ENCODE data around the gene URB2. TPM values are rescaled to one million over a fixed set of nuclear protein-coding genes. Genes with fewer than 3 reads are reported as not detected.
A peak's percentile ranks its signal among the peaks of the same experiment; 100 is the strongest.
"Not testable (repeated sequence)": the region's sequence is repeated elsewhere in the genome, so short reads cannot be mapped to it uniquely, and the experiment has no call there.

The URB2 gene
- total and polyA plus RNA-seq, 2 of the 13 experiments (the other 11 are each of a cell fraction or from before 2014, with no cell fraction given), result 4.0 to 17.6 TPM

DNA sequence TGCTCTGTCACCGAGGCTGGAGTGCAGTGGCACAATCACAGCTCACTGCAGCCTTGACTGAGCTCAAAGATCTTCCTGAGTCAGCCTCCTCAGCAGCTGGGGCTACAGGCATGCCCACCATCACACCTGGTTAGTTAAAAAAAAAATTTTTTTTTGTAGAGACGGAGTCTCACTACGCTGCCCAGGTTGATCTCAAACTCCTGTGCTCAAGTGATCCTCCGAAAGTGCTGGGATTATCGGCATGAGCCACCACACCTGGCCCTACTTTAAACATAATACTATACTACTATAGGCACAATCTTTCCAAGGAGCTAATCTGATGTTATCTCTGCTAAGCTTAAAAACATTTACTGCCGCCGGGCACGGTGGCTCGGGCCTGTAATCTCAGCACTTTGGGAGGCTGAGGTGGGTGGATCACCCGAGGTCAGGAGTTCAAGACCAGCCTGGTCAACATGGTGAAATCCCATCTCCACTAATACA lies 3.4 kb upstream of the URB2 start:
- H3K9me3 ChIP-seq (ENCODE audit: low read length); H3K27me3 ChIP-seq (ENCODE audit: control insufficient read depth in 1 of 2, insufficient read depth in 2 of 2, low read length in 2 of 2); H3K9ac ChIP-seq (ENCODE audit: insufficient read depth, low read depth, low read length); FAIRE-seq; POLR2A ChIA-PET; H4K20me1 ChIP-seq (ENCODE audit: insufficient read depth, low read length); intact Hi-C loops (cut with micrococcal nuclease; ENCODE audit: unreplicated experiment); H3K27ac ChIP-seq (ENCODE audit: extremely low read length, insufficient read depth, low read length); BruUV-seq (replicated peaks); CTCF ChIA-PET (ENCODE audit: low intra/inter-chr PET ratio, low total read pairs); H3K36me3 ChIP-seq (replicated peaks in 1 of 2; ENCODE audit: control insufficient read depth in 1 of 2, insufficient read depth in 2 of 2, low read length in 2 of 2); H3K4me2 ChIP-seq (ENCODE audit: low read depth, low read length); DNase-seq (ENCODE audit: low spot score); H2AFZ ChIP-seq (ENCODE audit: low read length); in situ Hi-C loops (cut with HindIII; ENCODE audit: extremely low pct_ligation_motif_present, low pct_unique_long_range_greater_than_20kb); H3K4me3 ChIP-seq (replicated peaks in 1 of 3; ENCODE audit: insufficient read depth in 1 of 3, low read depth in 2 of 3, low read length in 3 of 3); ATAC-seq: not testable (repeated sequence)
- WGBS (ENCODE audit: low lambda C conversion rate), result 73% methylated on average over 10 of the region's 10 CpGs
- H3K79me2 ChIP-seq (ENCODE audit: insufficient read depth, low read length), result peaks cover 77% of the 10 kb centered on the region
- peaks cover 30% of the 10 kb centered on the region for H3K4me1 ChIP-seq (ENCODE audit: insufficient read depth, low read length)
- peak; percentile 33; the same call in 1 of the 2 replicates for TF ChIP-seq FOSL2 (CRISPR knock-in tag; IDR thresholded peaks at IDR 0.05)

- no peak for ATAC-seq
- BruUV-seq (replicated peaks), result no TSS peak
- intact Hi-C loops (cut with micrococcal nuclease; ENCODE audit: unreplicated experiment), result no loop called here
- CTCF ChIA-PET (ENCODE audit: low intra/inter-chr PET ratio, low total read pairs), result no interaction called here
- H3K4me3 ChIP-seq (replicated peaks in 1 of 3; ENCODE audit: insufficient read depth in 1 of 3, low read depth in 2 of 3, low read length in 3 of 3), result no peak overlapping the region
- no peak overlapping the region for H3K27ac ChIP-seq (ENCODE audit: extremely low read length, insufficient read depth, low read length)
- H3K79me2 ChIP-seq (ENCODE audit: insufficient read depth, low read length), result peaks cover 77% of the 10 kb centered on the region
- no peak overlapping the region for H3K9ac ChIP-seq (ENCODE audit: insufficient read depth, low read depth, low read length)
- no peaks in the 10 kb centered on the region; the same call in 1 of the 2 replicates for H4K20me1 ChIP-seq (ENCODE audit: insufficient read depth, low read length)
- FAIRE-seq, result no peak
- no peak for DNase-seq (ENCODE audit: low spot score)
- POLR2A ChIA-PET, result interaction anchor here (5.0 kb wide), 1 partner anchor 64 kb away, joined by 34 read pairs; the partner anchor contains the start of gene ABCB10
- 74% methylated on average over 5 of the region's 5 CpGs for WGBS (ENCODE audit: low lambda C conversion rate)
- 0 out of 2 replicates have a peak overlapping the region, but pooled peaks have one; percentile 91 for H3K4me2 ChIP-seq (ENCODE audit: low read depth, low read length)
- no peaks in the 10 kb centered on the region; a peak in 1 of 5 replicates for H3K27me3 ChIP-seq (ENCODE audit: control insufficient read depth in 1 of 2, insufficient read depth in 2 of 2, low read length in 2 of 2)
- no peaks in the 10 kb centered on the region for H3K36me3 ChIP-seq (replicated peaks in 1 of 2; ENCODE audit: control insufficient read depth in 1 of 2, insufficient read depth in 2 of 2, low read length in 2 of 2)
- no peak overlapping the region for H2AFZ ChIP-seq (ENCODE audit: low read length)
- in situ Hi-C loops (cut with HindIII; ENCODE audit: extremely low pct_ligation_motif_present, low pct_unique_long_range_greater_than_20kb), result no loop called here
- H3K9me3 ChIP-seq (ENCODE audit: low read length), result no peaks in the 10 kb centered on the region
- peaks cover 31% of the 10 kb centered on the region for H3K4me1 ChIP-seq (ENCODE audit: insufficient read depth, low read length)
- TF ChIP-seq, protein P1, sequence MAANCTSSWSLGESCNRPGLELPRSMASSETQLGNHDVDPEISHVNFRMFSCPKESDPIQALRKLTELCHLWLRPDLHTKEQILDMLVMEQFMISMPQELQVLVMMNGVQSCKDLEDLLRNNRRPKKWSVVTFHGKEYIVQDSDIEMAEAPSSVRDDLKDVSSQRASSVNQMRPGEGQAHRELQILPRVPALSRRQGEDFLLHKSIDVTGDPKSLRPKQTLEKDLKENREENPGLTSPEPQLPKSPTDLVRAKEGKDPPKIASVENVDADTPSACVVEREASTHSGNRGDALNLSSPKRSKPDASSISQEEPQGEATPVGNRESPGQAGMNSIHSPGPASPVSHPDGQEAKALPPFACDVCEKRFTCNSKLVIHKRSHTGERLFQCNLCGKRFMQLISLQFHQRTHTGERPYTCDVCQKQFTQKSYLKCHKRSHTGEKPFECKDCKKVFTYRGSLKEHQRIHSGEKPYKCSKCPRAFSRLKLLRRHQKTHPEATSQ (CRISPR knock-in tag; IDR thresholded peaks at IDR 0.05; ENCODE audit: borderline replicate concordance), result no peak
- TF ChIP-seq ZNF672 (CRISPR knock-in tag; IDR thresholded peaks at IDR 0.05) (no peak), NFRKB (IDR thresholded peaks at IDR 0.05) (no peak), ZNF503 (CRISPR knock-in tag; IDR thresholded peaks at IDR 0.05) (no peak), SMARCC2 (IDR thresholded peaks at IDR 0.05) (no peak), MAFK (conservative IDR thresholded peaks at IDR 0.05 in 1 of 2, IDR thresholded peaks at IDR 0.05 in 1 of 2; ENCODE audit: low read length in 2 of 2) (no peak), ZNF530 (CRISPR knock-in tag; IDR thresholded peaks at IDR 0.05; ENCODE audit: low read depth) (no peak), ZMAT3 (CRISPR knock-in tag; conservative IDR thresholded peaks at IDR 0.05) (no peak)
- TF ChIP-seq, protein P2, sequence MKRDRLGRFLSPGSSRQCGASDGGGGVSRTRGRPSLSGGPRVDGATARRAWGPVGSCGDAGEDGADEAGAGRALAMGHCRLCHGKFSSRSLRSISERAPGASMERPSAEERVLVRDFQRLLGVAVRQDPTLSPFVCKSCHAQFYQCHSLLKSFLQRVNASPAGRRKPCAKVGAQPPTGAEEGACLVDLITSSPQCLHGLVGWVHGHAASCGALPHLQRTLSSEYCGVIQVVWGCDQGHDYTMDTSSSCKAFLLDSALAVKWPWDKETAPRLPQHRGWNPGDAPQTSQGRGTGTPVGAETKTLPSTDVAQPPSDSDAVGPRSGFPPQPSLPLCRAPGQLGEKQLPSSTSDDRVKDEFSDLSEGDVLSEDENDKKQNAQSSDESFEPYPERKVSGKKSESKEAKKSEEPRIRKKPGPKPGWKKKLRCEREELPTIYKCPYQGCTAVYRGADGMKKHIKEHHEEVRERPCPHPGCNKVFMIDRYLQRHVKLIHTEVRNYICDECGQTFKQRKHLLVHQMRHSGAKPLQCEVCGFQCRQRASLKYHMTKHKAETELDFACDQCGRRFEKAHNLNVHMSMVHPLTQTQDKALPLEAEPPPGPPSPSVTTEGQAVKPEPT (CRISPR knock-in tag; IDR thresholded peaks at IDR 0.05; ENCODE audit: low read depth), result no peak
- TF ChIP-seq, protein P3, sequence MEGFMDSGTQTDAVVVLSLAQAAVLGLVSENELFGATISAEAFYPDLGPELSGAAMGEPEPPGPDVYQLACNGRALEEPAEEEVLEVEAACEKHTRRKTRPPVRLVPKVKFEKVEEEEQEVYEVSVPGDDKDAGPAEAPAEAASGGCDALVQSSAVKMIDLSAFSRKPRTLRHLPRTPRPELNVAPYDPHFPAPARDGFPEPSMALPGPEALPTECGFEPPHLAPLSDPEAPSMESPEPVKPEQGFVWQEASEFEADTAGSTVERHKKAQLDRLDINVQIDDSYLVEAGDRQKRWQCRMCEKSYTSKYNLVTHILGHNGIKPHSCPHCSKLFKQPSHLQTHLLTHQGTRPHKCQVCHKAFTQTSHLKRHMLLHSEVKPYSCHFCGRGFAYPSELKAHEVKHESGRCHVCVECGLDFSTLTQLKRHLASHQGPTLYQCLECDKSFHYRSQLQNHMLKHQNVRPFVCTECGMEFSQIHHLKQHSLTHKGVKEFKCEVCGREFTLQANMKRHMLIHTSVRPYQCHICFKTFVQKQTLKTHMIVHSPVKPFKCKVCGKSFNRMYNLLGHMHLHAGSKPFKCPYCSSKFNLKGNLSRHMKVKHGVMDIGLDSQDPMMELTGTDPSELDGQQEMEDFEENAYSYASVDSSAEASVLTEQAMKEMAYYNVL (CRISPR knock-in tag; IDR thresholded peaks at IDR 0.05; ENCODE audit: borderline replicate concordance), result no peak
Observed at GRCh38 chr1:229623225-229623624, 2.8 kb upstream of the URB2 start.
